Activated CD4-positive, alpha-beta T cell treated with anti-CD3 and anti-CD28 coated beads, Interleukin-2, amount 50 U/mL, for 1 hour (primary cell): Measurements from ENCODE around the gene C15orf61.
A peak's percentile ranks its signal among the peaks of the same experiment; 100 is the strongest.

Experiments
- DNase-seq: peaks from one replicate; pipeline ENCODE4 v3.0.0-alpha.2; 2020

C15orf61 gene

DNA sequence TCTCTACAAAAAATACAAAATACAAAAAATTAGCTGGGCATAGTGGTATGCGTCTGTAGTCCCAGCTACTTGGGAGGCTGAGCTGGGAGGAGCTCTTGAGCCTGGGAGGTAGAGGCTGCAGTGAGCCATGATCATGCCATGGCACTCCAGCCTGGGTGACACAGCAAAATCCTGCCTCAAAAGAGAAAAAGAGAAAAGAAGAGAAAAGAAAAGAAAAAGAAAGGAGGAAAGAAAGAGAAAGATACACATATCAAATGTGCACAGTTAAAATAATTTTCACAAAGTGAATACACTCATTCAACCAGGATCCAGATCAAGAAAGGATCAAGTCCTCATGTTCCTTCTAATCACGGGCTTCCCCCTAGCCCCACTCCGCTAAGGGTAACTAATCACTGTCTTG is 5.8 kb upstream of the C15orf61 start:
- no peak for DNase-seq

DNA sequence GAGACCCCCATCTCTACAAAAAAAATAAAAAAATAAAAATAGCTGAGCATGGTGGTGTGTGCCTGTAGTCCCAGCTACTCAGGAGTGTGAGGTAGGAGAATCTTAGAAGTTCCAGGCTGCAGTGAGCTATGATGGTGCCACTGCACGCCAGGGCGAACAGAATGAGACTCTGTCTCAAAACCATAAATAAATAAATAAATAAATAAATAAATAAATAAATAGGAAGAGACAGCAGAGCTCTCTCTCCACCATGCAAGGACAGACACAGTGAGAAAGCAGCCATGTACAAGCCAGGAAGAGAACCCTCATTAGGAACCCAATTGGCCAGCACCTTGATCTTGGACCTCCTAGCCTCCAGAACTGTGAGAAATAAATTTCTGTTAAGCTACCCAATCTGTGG is 5.4 kb upstream of the C15orf61 start:
- DNase-seq: no peak

DNA sequence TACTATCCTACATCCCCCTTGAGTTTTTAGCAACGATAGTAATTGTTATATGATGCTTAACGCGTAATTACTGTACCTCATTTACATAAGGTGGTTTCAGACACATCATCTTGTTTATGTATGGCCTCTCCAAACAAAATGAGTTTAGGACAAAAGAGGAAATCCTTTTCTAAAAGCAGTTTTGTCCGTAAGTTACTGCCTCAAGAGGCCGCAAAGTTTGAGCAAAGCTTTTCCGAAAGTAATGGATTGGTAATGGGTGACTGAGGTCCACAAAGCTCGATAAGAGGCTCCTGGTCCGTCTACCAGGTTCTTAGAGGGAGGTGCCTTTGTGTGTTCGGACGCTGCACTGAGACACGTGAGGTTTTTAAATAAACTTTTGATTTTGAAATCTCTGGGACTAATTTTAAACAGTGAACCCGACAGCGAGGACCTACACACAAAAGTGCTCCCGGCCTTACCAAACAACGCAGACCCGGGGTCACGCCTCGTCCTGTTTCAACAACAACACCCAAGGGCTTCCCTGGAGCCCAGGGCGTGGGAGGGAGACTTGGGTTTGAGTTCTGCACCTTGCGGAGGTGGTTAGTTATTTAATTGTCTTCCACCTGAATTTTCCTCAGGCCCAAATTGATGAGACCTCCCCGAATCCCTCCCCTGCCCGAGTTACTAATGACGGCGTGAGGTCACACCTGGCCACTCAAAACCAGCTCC is 456 bp upstream of the C15orf61 start:
- no peak for DNase-seq

- no peak for DNase-seq
Measured at GRCh38 chr15:67521783-67522568, 1.0 kb downstream of the C15orf61 start.

DNA sequence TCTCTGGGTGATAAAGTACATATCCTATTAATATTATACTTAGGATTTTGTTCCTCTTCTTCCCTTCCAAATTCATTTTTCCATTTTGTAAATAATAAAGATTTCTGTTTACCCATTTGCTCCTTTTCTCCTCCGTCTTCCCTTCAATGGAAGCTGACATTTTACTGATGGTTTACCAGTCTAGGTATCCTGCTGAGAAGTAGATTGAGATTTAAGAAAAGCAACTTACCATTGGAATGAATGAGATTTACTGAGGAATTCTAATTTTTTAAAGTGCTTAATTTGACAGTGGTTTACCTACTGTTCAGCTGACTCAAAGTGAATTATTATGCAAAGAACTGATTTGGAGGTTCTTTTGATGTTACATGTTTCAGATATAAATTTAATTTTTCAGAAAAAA is 2.4 kb downstream of the C15orf61 start:
- no peak for DNase-seq

DNA sequence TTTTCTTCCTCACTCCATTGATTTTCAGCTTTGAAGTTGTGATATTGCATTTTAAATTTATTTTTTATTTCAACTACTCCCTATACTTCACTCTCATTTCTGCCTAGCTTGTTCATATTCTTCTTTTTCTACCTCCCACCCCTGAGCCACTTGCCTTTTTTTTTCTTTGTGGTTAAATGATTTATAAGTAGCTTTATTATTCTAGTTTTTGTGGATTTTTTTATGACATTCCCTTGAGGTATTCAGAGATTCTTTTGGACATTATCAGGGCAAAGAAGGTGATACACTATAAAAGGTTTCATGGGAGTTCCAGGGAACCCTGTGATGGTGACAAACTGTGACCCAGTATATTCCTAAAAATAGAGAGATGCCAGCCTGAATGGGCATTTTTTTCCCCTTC is 3.3 kb downstream of the C15orf61 start:
- DNase-seq: no peak

DNA sequence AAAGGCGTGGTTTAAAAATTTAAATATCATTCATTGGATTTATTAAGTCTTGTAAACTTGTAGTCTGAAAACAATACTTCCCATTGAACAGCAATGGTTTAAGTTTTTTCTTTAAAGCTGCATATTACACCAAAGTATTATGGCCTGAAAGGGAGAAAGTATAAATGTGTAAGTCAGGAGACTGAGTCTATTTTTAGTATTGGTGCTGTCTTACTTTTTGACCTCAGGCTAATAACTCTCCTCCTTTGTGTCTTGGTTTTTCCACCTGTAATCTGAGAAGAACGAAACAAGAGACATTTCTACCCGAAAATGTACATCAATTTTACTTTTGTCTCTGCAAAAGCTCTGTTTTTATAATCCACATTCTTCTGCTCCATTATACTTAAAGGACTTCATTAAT is 7.6 kb downstream of the C15orf61 start:
- DNase-seq: no peak

- DNase-seq: no peak
Measured at GRCh38 chr15:67531379-67531914, 10.5 kb downstream of the C15orf61 start.

GRCh38 chr15:67533873-67534272 is 12.9 kb downstream of the C15orf61 start:
- DNase-seq: no peak

DNA sequence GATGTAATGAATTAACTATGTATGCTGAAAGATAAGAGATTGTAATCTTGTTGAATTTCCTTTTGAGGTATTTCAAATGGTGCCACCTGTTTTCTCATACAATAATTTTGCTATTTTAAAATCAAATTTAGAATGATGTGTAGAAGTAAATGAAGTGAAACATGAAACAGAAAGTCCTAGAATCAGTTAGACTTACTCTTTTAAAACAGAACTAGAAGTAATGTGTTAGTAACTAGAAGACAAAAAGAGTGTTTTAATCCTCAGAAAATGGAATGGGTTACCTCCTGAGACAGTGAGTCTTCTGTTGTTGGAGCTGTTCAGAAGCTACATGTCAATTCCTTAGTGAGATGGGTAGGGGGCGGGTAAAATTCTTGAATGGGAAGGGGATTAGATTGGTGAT is 13.4 kb downstream of the C15orf61 start:
- DNase-seq: no peak

DNA sequence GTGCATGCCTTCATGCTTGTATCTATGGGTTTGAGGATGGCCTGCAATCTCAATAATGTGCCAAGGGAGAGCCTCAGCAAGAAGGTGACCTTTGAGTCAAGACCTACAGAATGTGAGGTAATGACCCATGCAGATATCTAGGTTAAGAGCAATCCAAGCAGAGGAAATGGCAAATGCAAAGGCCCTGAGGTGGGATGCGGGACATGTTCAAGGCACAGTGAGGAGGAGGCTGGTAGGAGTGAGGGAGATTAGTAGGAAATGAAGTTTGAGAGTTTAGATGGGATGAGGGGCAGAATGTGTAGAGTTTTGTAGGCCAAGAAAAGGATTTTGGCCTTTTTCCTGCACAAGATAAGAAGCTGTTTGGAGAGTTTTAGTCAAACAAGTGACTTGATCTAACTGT is 16.8 kb downstream of the C15orf61 start:
- no peak for DNase-seq

- peak; percentile 81 for DNase-seq
Measured at GRCh38 chr15:67542420-67543347, 21.8 kb downstream of the C15orf61 start, which contains the start of gene MAP2K5. MAP2K5 (plus strand) TSS chr15:67542703; CDS start chr15:67543336, 633 bp downstream.

- DNase-seq: no peak
Measured at GRCh38 chr15:67543348-67543718, 22.4 kb downstream of the C15orf61 start.

- no peak for DNase-seq
Measured at GRCh38 chr15:67544475-67544874, 23.5 kb downstream of the C15orf61 start.

GRCh38 chr15:67545864-67546263 is 24.9 kb downstream of the C15orf61 start:
- DNase-seq: no peak

DNA sequence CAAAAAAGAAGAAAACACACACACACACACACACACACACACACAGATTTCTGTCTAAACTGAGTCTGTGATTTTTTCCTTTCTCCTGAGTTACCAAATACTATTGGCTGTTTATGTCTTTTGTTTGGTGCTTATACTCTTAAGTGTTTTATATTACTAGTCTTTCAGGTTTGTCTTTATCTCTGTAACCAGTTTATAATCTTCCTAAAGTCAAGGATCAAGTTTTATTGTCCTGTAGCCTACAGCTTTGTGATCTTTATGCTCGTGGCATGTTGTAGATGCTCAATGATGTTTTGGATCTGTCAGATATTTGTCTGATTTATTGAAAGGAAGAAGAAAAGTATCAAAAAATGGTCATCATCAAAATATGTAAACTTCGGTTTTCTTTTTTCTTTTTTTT is 26.1 kb downstream of the C15orf61 start:
- no peak for DNase-seq

- no peak for DNase-seq
Measured at GRCh38 chr15:67547836-67548235, 26.9 kb downstream of the C15orf61 start.

DNA sequence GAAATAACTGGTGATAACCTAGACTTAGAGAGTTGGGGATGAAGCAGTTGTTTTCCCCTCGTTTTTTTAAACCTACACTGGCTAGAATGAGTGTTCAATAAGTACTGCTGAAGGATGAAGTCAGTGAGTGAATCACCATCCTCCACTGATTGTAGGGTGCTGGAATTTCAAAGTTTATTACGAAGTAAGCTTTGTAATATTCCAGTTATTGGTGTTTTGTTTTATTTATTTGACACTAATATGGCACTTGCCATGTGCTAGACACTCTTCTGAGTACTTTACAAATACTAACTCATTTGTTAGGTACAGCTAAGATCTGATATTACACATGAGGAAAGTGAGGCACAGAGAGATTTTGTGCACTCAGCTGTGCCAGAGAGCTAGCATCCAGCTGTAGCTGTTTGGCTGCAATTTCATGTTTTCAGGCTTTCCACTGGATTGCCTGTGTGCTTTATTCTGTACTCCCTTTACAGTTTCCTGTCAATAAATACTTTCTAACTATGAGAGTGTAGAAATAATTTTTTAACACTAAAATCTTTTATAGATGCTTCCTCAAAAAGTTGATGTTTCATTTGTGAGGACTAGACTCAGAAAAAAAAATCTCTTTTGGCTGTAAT is 27.4 kb downstream of the C15orf61 start:
- no peak for DNase-seq

- DNase-seq: no peak
Measured at GRCh38 chr15:67548862-67549651, 28.1 kb downstream of the C15orf61 start.

GRCh38 chr15:67549736-67550135 is 28.8 kb downstream of the C15orf61 start:
- no peak for DNase-seq

DNA sequence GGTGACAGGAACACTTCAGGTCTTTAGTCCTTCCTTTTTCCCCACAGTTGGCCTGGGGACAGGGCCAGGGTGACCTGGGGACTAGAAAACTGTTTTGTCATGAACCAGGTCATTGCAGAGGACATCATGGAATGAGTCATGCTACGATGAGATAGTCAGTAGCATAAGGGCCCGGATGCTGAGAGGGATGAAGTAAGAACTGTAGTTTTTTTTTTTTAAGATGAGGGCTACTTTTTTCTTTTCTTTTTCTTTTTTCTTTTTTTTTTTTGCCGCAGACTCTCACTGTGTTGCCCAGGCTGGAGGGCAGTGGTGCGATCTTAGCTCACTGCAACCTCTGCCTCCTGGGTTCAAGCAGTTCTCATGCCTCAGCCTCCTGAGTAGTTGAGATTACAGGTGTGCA is 29.6 kb downstream of the C15orf61 start:
- no peak for DNase-seq
